SU-DHL-6 (cell line): Measurements from ENCODE around the gene TAF11L3.
"Not testable (repeated sequence)": the region's sequence is repeated elsewhere in the genome, so short reads cannot be mapped to it uniquely, and the experiment has no call there.

Source experiments
- H2AFZ ChIP-seq: fragments of 200-600 bp; sonication (generic); 2 replicates; pipeline ENCODE4 v1.6.1; 2014; ENCODE audit warnings: low read depth, mild to moderate bottlenecking, moderate library complexity, mixed read lengths, antibody characterized with exemption, low read length; ENCODE audit not compliant: severe bottlenecking
- H3F3A ChIP-seq: fragments of 200-600 bp; shearing (Covaris generic); 2 replicates; pipeline ENCODE4 v1.6.0; 2016; ENCODE audit warnings: antibody characterized with exemption, mild to moderate bottlenecking; ENCODE audit not compliant: insufficient read depth
- H3K27ac ChIP-seq: fragments of 200-600 bp; sonication (generic); 2 replicates; pipeline ENCODE4 v1.5.1; 2016; ENCODE audit warnings: low read depth, mild to moderate bottlenecking, low read length, moderate library complexity, mixed read lengths
- H3K27me3 ChIP-seq: fragments of 200-600 bp; sonication (generic), shearing (Covaris generic); 2 replicates; pipeline ENCODE4 v1.6.0; 2014; ENCODE audit warnings: mild to moderate bottlenecking, low read length
- H3K36me3 ChIP-seq: fragments of 200-600 bp; sonication (generic); 2 replicates; pipeline ENCODE4 v1.6.1; 2014; ENCODE audit warnings: mild to moderate bottlenecking, low read length, mixed read lengths
- H3K4me2 ChIP-seq: fragments of 300-600, 200-600 bp; shearing (Covaris generic), sonication (generic); 2 replicates; pipeline ENCODE4 v1.6.0; 2014; ENCODE audit warnings: low read length, low read depth, mild to moderate bottlenecking; ENCODE audit not compliant: poor library complexity, severe bottlenecking
- H3K4me3 ChIP-seq: fragments of 200-600 bp; sonication (generic); 2 replicates; pipeline ENCODE4 v1.5.1; 2014; ENCODE audit warnings: antibody characterized with exemption, low read length, mild to moderate bottlenecking, mixed read lengths; ENCODE audit not compliant: insufficient read depth, poor library complexity, severe bottlenecking
- H3K79me2 ChIP-seq: fragments of 200-600 bp; sonication (generic); 2 replicates; pipeline ENCODE4 v1.6.1; 2014; ENCODE audit warnings: mild to moderate bottlenecking, low read length, moderate library complexity; ENCODE audit not compliant: insufficient read depth
- H3K9ac ChIP-seq: fragments of 200-600 bp; sonication (generic); 2 replicates; pipeline ENCODE4 v1.7.0; 2014; ENCODE audit warnings: mild to moderate bottlenecking, low read length
- H3K9me2 ChIP-seq: fragments of 200-600 bp; sonication (generic); replicated peaks from 2 replicates; pipeline ENCODE4 v1.6.1; 2014; ENCODE audit warnings: low read length; ENCODE audit not compliant: insufficient read depth
- H3K9me3 ChIP-seq: fragments of 200-600 bp; sonication (generic); 2 replicates; pipeline ENCODE4 v1.6.1; 2014; ENCODE audit warnings: low read length, mixed read lengths; ENCODE audit not compliant: insufficient read depth
- H4K20me1 ChIP-seq: fragments of 200-600 bp; sonication (generic); 2 replicates; pipeline ENCODE4 v1.6.1; 2014; ENCODE audit warnings: low read depth, mild to moderate bottlenecking, antibody characterized with exemption, low read length, moderate library complexity, mixed read lengths
- EZH2phosphoT487 ChIP-seq: fragments of 200-600 bp; sonication (generic), shearing (Covaris generic); conservative IDR thresholded peaks from 2 replicates; pipeline ENCODE4 v1.6.1; 2018; ENCODE audit warnings: mild to moderate bottlenecking, antibody characterized with exemption, low read length, moderate library complexity, mixed read lengths
- TF ChIP-seq, protein P1 (sequence below): fragments of 200-600 bp; sonication (generic); IDR thresholded peaks from one replicate; pipeline ENCODE4 v1.5.1; 2017; ENCODE audit warnings: antibody characterized with exemption, mild to moderate bottlenecking, low read length, moderate library complexity; ENCODE audit not compliant: insufficient read depth, poor library complexity, severe bottlenecking

Gene TAF11L3

GRCh38 chr5:17477573-17478265 lies 40.4 kb upstream of the TAF11L3 start:
- Histone ChIP-seq H4K20me1 (no peaks in the 10 kb centered on the region), H2AFZ (no peak overlapping the region), H3K4me2 (no peak overlapping the region), H3K36me3 (no peaks in the 10 kb centered on the region), H3K79me2 (no peaks in the 10 kb centered on the region), H3K27me3 (no peaks in the 10 kb centered on the region), H3K4me3 (no peak overlapping the region), H3K9me3 (no peaks in the 10 kb centered on the region), H3K9me2 (no peaks in the 10 kb centered on the region), H3F3A (no peaks in the 10 kb centered on the region), H3K9ac (no peak overlapping the region), H3K27ac (no peak overlapping the region)
- no peak for TF ChIP-seq EZH2phosphoT487
- TF ChIP-seq, protein P1, sequence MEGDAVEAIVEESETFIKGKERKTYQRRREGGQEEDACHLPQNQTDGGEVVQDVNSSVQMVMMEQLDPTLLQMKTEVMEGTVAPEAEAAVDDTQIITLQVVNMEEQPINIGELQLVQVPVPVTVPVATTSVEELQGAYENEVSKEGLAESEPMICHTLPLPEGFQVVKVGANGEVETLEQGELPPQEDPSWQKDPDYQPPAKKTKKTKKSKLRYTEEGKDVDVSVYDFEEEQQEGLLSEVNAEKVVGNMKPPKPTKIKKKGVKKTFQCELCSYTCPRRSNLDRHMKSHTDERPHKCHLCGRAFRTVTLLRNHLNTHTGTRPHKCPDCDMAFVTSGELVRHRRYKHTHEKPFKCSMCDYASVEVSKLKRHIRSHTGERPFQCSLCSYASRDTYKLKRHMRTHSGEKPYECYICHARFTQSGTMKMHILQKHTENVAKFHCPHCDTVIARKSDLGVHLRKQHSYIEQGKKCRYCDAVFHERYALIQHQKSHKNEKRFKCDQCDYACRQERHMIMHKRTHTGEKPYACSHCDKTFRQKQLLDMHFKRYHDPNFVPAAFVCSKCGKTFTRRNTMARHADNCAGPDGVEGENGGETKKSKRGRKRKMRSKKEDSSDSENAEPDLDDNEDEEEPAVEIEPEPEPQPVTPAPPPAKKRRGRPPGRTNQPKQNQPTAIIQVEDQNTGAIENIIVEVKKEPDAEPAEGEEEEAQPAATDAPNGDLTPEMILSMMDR: no peak

DNA sequence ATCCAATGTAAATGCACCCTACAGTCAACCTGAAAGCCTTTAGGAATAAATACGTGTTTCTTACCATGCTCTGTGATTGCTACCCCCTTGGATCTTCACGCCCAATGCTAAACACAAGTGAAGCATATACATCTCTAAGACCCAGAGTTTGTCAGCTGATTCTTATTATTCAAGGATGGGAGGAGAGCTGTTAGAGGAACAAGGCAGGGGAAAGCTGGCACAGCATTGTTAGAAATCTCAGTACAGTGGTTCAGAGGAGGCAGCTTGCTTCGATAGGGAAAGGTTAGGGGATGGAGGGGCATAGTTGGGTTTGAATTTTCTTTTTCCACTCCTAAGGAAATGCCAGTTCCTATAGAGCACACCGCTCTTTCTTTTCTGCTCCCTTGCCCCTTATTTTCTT lies 36.8 kb upstream of the TAF11L3 start:
- Histone ChIP-seq H4K20me1 (no peaks in the 10 kb centered on the region), H3F3A (no peaks in the 10 kb centered on the region), H3K79me2 (no peaks in the 10 kb centered on the region), H3K4me3 (no peak overlapping the region), H2AFZ (no peak overlapping the region), H3K36me3 (no peaks in the 10 kb centered on the region), H3K9ac (no peak overlapping the region), H3K27me3 (no peaks in the 10 kb centered on the region), H3K9me2 (no peaks in the 10 kb centered on the region), H3K27ac (no peak overlapping the region), H3K9me3 (no peaks in the 10 kb centered on the region), H3K4me2 (no peak overlapping the region)
- TF ChIP-seq, protein P1: no peak
- no peak for TF ChIP-seq EZH2phosphoT487

GRCh38 chr5:17482790-17483189 lies 35.4 kb upstream of the TAF11L3 start:
- no peak overlapping the region for H3K9ac ChIP-seq
- H3K9me3 ChIP-seq: no peaks in the 10 kb centered on the region
- TF ChIP-seq, protein P1: no peak
- TF ChIP-seq EZH2phosphoT487: no peak
- no peaks in the 10 kb centered on the region for H3F3A ChIP-seq
- H3K36me3 ChIP-seq: no peaks in the 10 kb centered on the region
- no peak overlapping the region for H3K4me3 ChIP-seq
- H2AFZ ChIP-seq: no peak overlapping the region
- H3K79me2 ChIP-seq: no peaks in the 10 kb centered on the region
- no peaks in the 10 kb centered on the region for H3K9me2 ChIP-seq
- no peak overlapping the region for H3K4me2 ChIP-seq
- no peak overlapping the region for H3K27ac ChIP-seq
- no peaks in the 10 kb centered on the region for H4K20me1 ChIP-seq
- no peaks in the 10 kb centered on the region for H3K27me3 ChIP-seq

GRCh38 chr5:17486464-17487173 lies 31.5 kb upstream of the TAF11L3 start:
- H3K79me2 ChIP-seq, H3K9me2 ChIP-seq, H3K4me3 ChIP-seq, H3K9ac ChIP-seq, H4K20me1 ChIP-seq, H3K4me2 ChIP-seq, H3K27me3 ChIP-seq, H3K27ac ChIP-seq, H3F3A ChIP-seq, H2AFZ ChIP-seq, H3K9me3 ChIP-seq, H3K36me3 ChIP-seq: not testable (repeated sequence)
